ENCODE measurements around the gene GLRX3.
"Not testable (repeated sequence)": the region's sequence is repeated elsewhere in the genome, so short reads cannot be mapped to it uniquely, and the experiment has no call there.

The GLRX3 gene

GRCh38 chr10:130190737-130191115, 54.5 kb downstream of the GLRX3 start:
- DNase-seq = no peak

GRCh38 chr10:130191380-130191779, 55.2 kb downstream of the GLRX3 start:
- DNase-seq = no peak

- DNase-seq = no peak
Measured at GRCh38 chr10:130192276-130192848, 56.2 kb downstream of the GLRX3 start.

GRCh38 chr10:130193033-130193432, 56.8 kb downstream of the GLRX3 start:
- no peak for DNase-seq

- no peak for DNase-seq
Measured at GRCh38 chr10:130193493-130194193, 57.5 kb downstream of the GLRX3 start.

- DNase-seq = no peak
Measured at GRCh38 chr10:130194194-130194990, 58.2 kb downstream of the GLRX3 start.

- DNase-seq = no peak
Measured at GRCh38 chr10:130194991-130195645, 58.9 kb downstream of the GLRX3 start.

GRCh38 chr10:130195746-130196294, 59.6 kb downstream of the GLRX3 start:
- no peak for DNase-seq

GRCh38 chr10:130196511-130197487, 60.6 kb downstream of the GLRX3 start:
- DNase-seq = no peak

- no peak for DNase-seq
Measured at GRCh38 chr10:130198651-130199050, 62.5 kb downstream of the GLRX3 start.

- no peak for DNase-seq
Measured at GRCh38 chr10:130200179-130201042, 64.2 kb downstream of the GLRX3 start.

GRCh38 chr10:130201043-130201380, 64.8 kb downstream of the GLRX3 start:
- no peak for DNase-seq

GRCh38 chr10:130202150-130202549, 66.0 kb downstream of the GLRX3 start:
- DNase-seq = not testable (repeated sequence)

GRCh38 chr10:130202984-130203621, 66.9 kb downstream of the GLRX3 start:
- DNase-seq = no peak

- no peak for DNase-seq
Measured at GRCh38 chr10:130203626-130204025, 67.4 kb downstream of the GLRX3 start.

GRCh38 chr10:130206216-130206737, 70.1 kb downstream of the GLRX3 start:
- no peak for DNase-seq

GRCh38 chr10:130207205-130207604, 71.0 kb downstream of the GLRX3 start:
- no peak for DNase-seq

GRCh38 chr10:130208807-130209206, 72.6 kb downstream of the GLRX3 start:
- no peak for DNase-seq

GRCh38 chr10:130212746-130213145, 76.6 kb downstream of the GLRX3 start:
- no peak for DNase-seq
